Measurements from ENCODE around the gene RHOU. TPM values are rescaled to one million over a fixed set of nuclear protein-coding genes. Genes with fewer than 3 reads are reported as not detected.

Gene RHOU
- total and polyA plus RNA-seq, 2 donors (not counting 3 experiments of a cell fraction or from before 2014, with no cell fraction given): 0.04 to 0.40 TPM

- Histone ChIP-seq H3K4me3 (replicated peaks in 1 of 3; ENCODE audit: insufficient read depth in 1 of 3, low read depth in 1 of 3, low read length in 3 of 3) (no peak overlapping the region), H3K9me1 (replicated peaks; ENCODE audit: control insufficient read depth, extremely low read depth, insufficient read depth, low read length) (no peaks in the 10 kb centered on the region), H3K36me3 (ENCODE audit: control insufficient read depth in 2 of 2, extremely low read depth in 1 of 2, insufficient read depth in 2 of 2, low read length in 2 of 2) (no peaks in the 10 kb centered on the region), H2AFZ (ENCODE audit: low read depth, low read length) (no peak overlapping the region), H3K79me2 (ENCODE audit: control insufficient read depth, insufficient read depth, low read length) (no peaks in the 10 kb centered on the region), H3K4me2 (ENCODE audit: insufficient read depth, low read length) (no peak overlapping the region), H4K20me1 (replicated peaks; ENCODE audit: control insufficient read depth, extremely low read depth, insufficient read depth, low read length) (no peaks in the 10 kb centered on the region), H3K9ac (replicated peaks; ENCODE audit: extremely low read depth, insufficient read depth, low read length) (no peak overlapping the region), H3K27me3 (ENCODE audit: control insufficient read depth in 2 of 2, insufficient read depth in 2 of 2, low read length in 2 of 2) (no peaks in the 10 kb centered on the region), H3K4me1 (ENCODE audit: control insufficient read depth, extremely low read depth, insufficient read depth, low read length) (no peaks in the 10 kb centered on the region), H3K9me3 (replicated peaks; ENCODE audit: control insufficient read depth, insufficient read depth, low read length) (no peaks in the 10 kb centered on the region), H3K27ac (ENCODE audit: insufficient read depth, low read depth, low read length) (no peak overlapping the region)
- POLR2A ChIA-PET: no interaction called here
- dilution Hi-C loops (cut with MboI; ENCODE audit: extremely low pct_ligation_motif_present, low sequenced_read_pairs) (no loop called here), intact Hi-C loops (cut with micrococcal nuclease) (no loop called here)
- CTCF ChIA-PET: no interaction called here
- DNase-seq (ENCODE audit: low read depth, low spot score) (no peak), FAIRE-seq (no peak)
- no TSS peak for BruUV-seq (replicated peaks)
- TF ChIP-seq EZH2 (IDR thresholded peaks at IDR 0.05; ENCODE audit: borderline replicate concordance, low read depth, low read length, severe bottlenecking) (no peak), MAX (IDR thresholded peaks at IDR 0.05; ENCODE audit: insufficient read depth, insufficient read length) (no peak), CTCF (IDR thresholded peaks at IDR 0.05; ENCODE audit: extremely low read depth in 1 of 2, insufficient read depth in 1 of 2, low read depth in 1 of 2, low read length in 2 of 2) (no peak), JUN (IDR thresholded peaks at IDR 0.05; ENCODE audit: borderline replicate concordance, insufficient read depth, insufficient read length, low read depth) (no peak), GATA2 (IDR thresholded peaks at IDR 0.05; ENCODE audit: insufficient read depth, insufficient read length, low read depth, low read length) (no peak), FOS (IDR thresholded peaks at IDR 0.05; ENCODE audit: borderline replicate concordance, insufficient read depth, low read length) (no peak), MYC (IDR thresholded peaks at IDR 0.05; ENCODE audit: low read depth, low read length) (no peak), POLR2A (IDR thresholded peaks at IDR 0.05; ENCODE audit: low read depth, low read length) (no peak), POLR2AphosphoS5 (IDR thresholded peaks at IDR 0.05; ENCODE audit: insufficient read depth, low read depth, low read length) (no peak)
Observed at GRCh38 chr1:228717081-228717480, 18.2 kb upstream of the RHOU start.

Measured in endothelial cell of umbilical vein (primary cell).